ENCODE measurements around the gene POU2F1. TPM values are rescaled to one million over a fixed set of nuclear protein-coding genes. Genes with fewer than 3 reads are reported as not detected.

Gene POU2F1
- total RNA-seq, 2 experiments from 2014 or later: 18.7 to 52.3 TPM

- Histone ChIP-seq H3K4me2 (ENCODE audit: low read length) (no peak overlapping the region), H3K4me1 (ENCODE audit: insufficient read depth, low read length, poor library complexity, severe bottlenecking) (peaks cover 23% of the 10 kb centered on the region), H2AFZ (ENCODE audit: low read length) (no peak overlapping the region), H3K79me2 (ENCODE audit: insufficient read depth, low read depth, low read length) (no peaks in the 10 kb centered on the region), H3K36me3 (ENCODE audit: insufficient read depth, low read length) (no peaks in the 10 kb centered on the region), H3K9me3 (ENCODE audit: low read length) (no peaks in the 10 kb centered on the region), H3K4me3 (ENCODE audit: low read depth, low read length, poor library complexity, severe bottlenecking) (no peak overlapping the region), H4K20me1 (ENCODE audit: insufficient read depth, low read length) (no peaks in the 10 kb centered on the region), H3K9me2 (ENCODE audit: insufficient read depth, low read length) (no peaks in the 10 kb centered on the region), H3K27ac (ENCODE audit: low read depth, low read length, poor library complexity, severe bottlenecking) (no peak overlapping the region)
- BruUV-seq (replicated peaks): no TSS peak
- ChIA-PET CTCF (ENCODE audit: unreplicated experiment) (interaction anchor here (0.6 to 0.9 kb wide), 2 partner anchors 112 to 655 kb away, joined by 4 to 5 read pairs; no protein-coding TSS in a partner anchor), POLR2A (no interaction called here)
- TF ChIP-seq CTCF (conservative IDR thresholded peaks at IDR 0.05; ENCODE audit: low read length): no peak
- no peak for TF ChIP-seq EZH2phosphoT487 (IDR thresholded peaks at IDR 0.05; ENCODE audit: borderline replicate concordance, low read depth, low read length)
- intact Hi-C loops (cut with micrococcal nuclease; ENCODE audit: unreplicated experiment): no loop called here
- no peak for DNase-seq (ENCODE audit: low spot score)
Observed at GRCh38 chr1:167441222-167441621, 220.5 kb downstream of the POU2F1 start.

- CTCF ChIA-PET (ENCODE audit: unreplicated experiment): interaction anchor here (1.1 kb wide), 1 partner anchor 174 kb away, joined by 4 read pairs; no protein-coding TSS in a partner anchor
- POLR2A ChIA-PET: no interaction called here
- no peaks in the 10 kb centered on the region for H3K9me2 ChIP-seq (ENCODE audit: insufficient read depth, low read length)
- no peak overlapping the region for H3K4me3 ChIP-seq (ENCODE audit: low read depth, low read length, poor library complexity, severe bottlenecking)
- no peak overlapping the region for H3K27ac ChIP-seq (ENCODE audit: low read depth, low read length, poor library complexity, severe bottlenecking)
- peaks cover 29% of the 10 kb centered on the region for H3K4me1 ChIP-seq (ENCODE audit: insufficient read depth, low read length, poor library complexity, severe bottlenecking)
- DNase-seq (ENCODE audit: low spot score): peak; percentile 92
- H3K36me3 ChIP-seq (ENCODE audit: insufficient read depth, low read length): no peaks in the 10 kb centered on the region
- H2AFZ ChIP-seq (ENCODE audit: low read length): no peak overlapping the region
- no peak for TF ChIP-seq EZH2phosphoT487 (IDR thresholded peaks at IDR 0.05; ENCODE audit: borderline replicate concordance, low read depth, low read length)
- TF ChIP-seq CTCF (conservative IDR thresholded peaks at IDR 0.05; ENCODE audit: low read length): peak; percentile 96
- no peaks in the 10 kb centered on the region for H3K79me2 ChIP-seq (ENCODE audit: insufficient read depth, low read depth, low read length)
- BruUV-seq (replicated peaks): no TSS peak
- no peaks in the 10 kb centered on the region for H4K20me1 ChIP-seq (ENCODE audit: insufficient read depth, low read length)
- H3K4me2 ChIP-seq (ENCODE audit: low read length): no peak overlapping the region
- intact Hi-C loops (cut with micrococcal nuclease; ENCODE audit: unreplicated experiment): loop anchor here (1.0 kb wide), 6 partner anchors 41 to 376 kb away; no protein-coding TSS in a partner anchor
- no peaks in the 10 kb centered on the region for H3K9me3 ChIP-seq (ENCODE audit: low read length)
Observed at GRCh38 chr1:167442142-167442848, 221.6 kb downstream of the POU2F1 start.
